Panc1 (cell line): ENCODE data around the gene ACIN1.

Experiments used
- POLR2AphosphoS5 ChIP-seq: IDR thresholded peaks from 2 replicates; pipeline ENCODE4 v1.6.1; 2012; ENCODE audit warnings: mild to moderate bottlenecking, low read depth, low read length, moderate library complexity
- SIN3A ChIP-seq: IDR thresholded peaks from 2 replicates; pipeline ENCODE4 v1.6.1; 2012; ENCODE audit warnings: low read depth, mild to moderate bottlenecking, low read length, moderate library complexity, borderline replicate concordance; ENCODE audit not compliant: insufficient read depth
- TCF7L2 ChIP-seq: IDR thresholded peaks from 2 replicates; pipeline ENCODE4 v1.6.1; 2011; ENCODE audit warnings: mild to moderate bottlenecking, low read depth, low read length, inconsistent platforms
- TF ChIP-seq, protein P1 (sequence below): fragments of 450-650 bp; IDR thresholded peaks from 2 replicates; pipeline ENCODE4 v1.5.1; 2017; ENCODE audit warnings: mild to moderate bottlenecking
- TF ChIP-seq, protein P2 (sequence below), 2 experiments: IDR thresholded peaks; 2 replicates each; pipeline ENCODE4 v1.6.1; 2011 to 2012; ENCODE audit warnings: low read depth in 2 of 2, control low read depth in 1 of 2, low read length in 1 of 2, mild to moderate bottlenecking in 1 of 2, moderate library complexity in 1 of 2; ENCODE audit not compliant: insufficient read depth in 1 of 2

DNA sequence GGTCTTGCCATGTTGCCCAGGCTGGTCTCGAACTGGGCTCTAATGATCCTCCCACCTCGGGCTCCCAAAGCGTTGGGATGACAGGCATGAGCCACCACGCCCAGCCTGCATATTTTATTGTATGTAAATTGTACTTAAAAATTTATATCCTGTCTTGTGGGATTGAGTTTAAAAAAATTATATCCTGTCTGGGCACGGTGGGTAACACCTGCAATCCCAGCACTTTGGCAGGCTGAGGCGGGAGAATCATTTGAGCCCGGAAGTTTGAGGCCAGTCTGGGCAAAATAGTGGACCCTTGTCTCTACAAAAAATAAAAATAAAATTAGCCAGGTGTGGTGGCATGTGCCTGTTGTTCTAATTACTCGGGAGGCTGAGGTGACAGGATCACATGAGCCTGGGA, 38.0 kb upstream of the ACIN1 start:
- TF ChIP-seq, protein P1, sequence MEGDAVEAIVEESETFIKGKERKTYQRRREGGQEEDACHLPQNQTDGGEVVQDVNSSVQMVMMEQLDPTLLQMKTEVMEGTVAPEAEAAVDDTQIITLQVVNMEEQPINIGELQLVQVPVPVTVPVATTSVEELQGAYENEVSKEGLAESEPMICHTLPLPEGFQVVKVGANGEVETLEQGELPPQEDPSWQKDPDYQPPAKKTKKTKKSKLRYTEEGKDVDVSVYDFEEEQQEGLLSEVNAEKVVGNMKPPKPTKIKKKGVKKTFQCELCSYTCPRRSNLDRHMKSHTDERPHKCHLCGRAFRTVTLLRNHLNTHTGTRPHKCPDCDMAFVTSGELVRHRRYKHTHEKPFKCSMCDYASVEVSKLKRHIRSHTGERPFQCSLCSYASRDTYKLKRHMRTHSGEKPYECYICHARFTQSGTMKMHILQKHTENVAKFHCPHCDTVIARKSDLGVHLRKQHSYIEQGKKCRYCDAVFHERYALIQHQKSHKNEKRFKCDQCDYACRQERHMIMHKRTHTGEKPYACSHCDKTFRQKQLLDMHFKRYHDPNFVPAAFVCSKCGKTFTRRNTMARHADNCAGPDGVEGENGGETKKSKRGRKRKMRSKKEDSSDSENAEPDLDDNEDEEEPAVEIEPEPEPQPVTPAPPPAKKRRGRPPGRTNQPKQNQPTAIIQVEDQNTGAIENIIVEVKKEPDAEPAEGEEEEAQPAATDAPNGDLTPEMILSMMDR, result no peak
- no peak for TF ChIP-seq POLR2AphosphoS5
- no peak for TF ChIP-seq TCF7L2
- no peak for TF ChIP-seq SIN3A
- TF ChIP-seq, protein P2, sequence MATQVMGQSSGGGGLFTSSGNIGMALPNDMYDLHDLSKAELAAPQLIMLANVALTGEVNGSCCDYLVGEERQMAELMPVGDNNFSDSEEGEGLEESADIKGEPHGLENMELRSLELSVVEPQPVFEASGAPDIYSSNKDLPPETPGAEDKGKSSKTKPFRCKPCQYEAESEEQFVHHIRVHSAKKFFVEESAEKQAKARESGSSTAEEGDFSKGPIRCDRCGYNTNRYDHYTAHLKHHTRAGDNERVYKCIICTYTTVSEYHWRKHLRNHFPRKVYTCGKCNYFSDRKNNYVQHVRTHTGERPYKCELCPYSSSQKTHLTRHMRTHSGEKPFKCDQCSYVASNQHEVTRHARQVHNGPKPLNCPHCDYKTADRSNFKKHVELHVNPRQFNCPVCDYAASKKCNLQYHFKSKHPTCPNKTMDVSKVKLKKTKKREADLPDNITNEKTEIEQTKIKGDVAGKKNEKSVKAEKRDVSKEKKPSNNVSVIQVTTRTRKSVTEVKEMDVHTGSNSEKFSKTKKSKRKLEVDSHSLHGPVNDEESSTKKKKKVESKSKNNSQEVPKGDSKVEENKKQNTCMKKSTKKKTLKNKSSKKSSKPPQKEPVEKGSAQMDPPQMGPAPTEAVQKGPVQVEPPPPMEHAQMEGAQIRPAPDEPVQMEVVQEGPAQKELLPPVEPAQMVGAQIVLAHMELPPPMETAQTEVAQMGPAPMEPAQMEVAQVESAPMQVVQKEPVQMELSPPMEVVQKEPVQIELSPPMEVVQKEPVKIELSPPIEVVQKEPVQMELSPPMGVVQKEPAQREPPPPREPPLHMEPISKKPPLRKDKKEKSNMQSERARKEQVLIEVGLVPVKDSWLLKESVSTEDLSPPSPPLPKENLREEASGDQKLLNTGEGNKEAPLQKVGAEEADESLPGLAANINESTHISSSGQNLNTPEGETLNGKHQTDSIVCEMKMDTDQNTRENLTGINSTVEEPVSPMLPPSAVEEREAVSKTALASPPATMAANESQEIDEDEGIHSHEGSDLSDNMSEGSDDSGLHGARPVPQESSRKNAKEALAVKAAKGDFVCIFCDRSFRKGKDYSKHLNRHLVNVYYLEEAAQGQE (IDR thresholded peaks at IDR 0.05; ENCODE audit: insufficient read depth in 1 of 2, low read depth in 2 of 2, low read length in 1 of 2), result no peak
